Transverse colon (tissue), 4 donors: ENCODE measurements around the gene TSPAN9. TPM values are rescaled to one million over a fixed set of nuclear protein-coding genes. Genes with fewer than 3 reads are reported as not detected.

ENCODE experiments used
- DNase-seq: peaks from one replicate; pipeline ENCODE4 v3.0.0-alpha.2; 2019
- H3K27ac ChIP-seq, 4 donors: fragments of 200-600 bp; sonication (generic); 2 replicates each; pipeline ENCODE4 v1.5.1; 2016 to 2018; ENCODE audit warnings: inconsistent platforms in 4 of 4
- H3K27me3 ChIP-seq: fragments of 200-600 bp; sonication (generic); 2 replicates; pipeline ENCODE4 v1.5.1; 2017; ENCODE audit warnings: inconsistent platforms
- H3K36me3 ChIP-seq, 4 donors: fragments of 200-600 bp; sonication (generic); 2 replicates each; pipeline ENCODE4 v1.5.1; 2017 to 2019; ENCODE audit warnings: inconsistent platforms in 4 of 4
- H3K4me1 ChIP-seq, 4 donors: fragments of 200-600 bp; sonication (generic); 2 replicates each; pipeline ENCODE4 v1.5.1; 2017 to 2020; ENCODE audit warnings: inconsistent platforms in 4 of 4
- H3K4me3 ChIP-seq, 4 donors: fragments of 200-600 bp; sonication (generic); 1 replicate in 1 of 4; 2 replicates in 3 of 4; pipeline versions ENCODE4 v1.5.1 to v1.6.1; 2017 to 2019; ENCODE audit warnings: inconsistent platforms in 4 of 4
- H3K9me3 ChIP-seq, 2 donors: fragments of 200-600 bp; sonication (generic); 2 replicates each; pipeline ENCODE4 v1.5.1; 2017 to 2019; ENCODE audit warnings: inconsistent platforms in 2 of 2
- EP300 ChIP-seq: sonication (generic); formaldehyde crosslinking; IDR thresholded peaks from one replicate; pipeline ENCODE4 v1.6.1; 2017; ENCODE audit warnings: antibody characterized with exemption, low read depth
- POLR2A ChIP-seq: fragments of 450-650 bp; IDR thresholded peaks from one replicate; pipeline ENCODE4 v1.6.1; 2016; ENCODE audit warnings: antibody characterized with exemption, mild to moderate bottlenecking, moderate library complexity
- POLR2AphosphoS5 ChIP-seq, 3 donors: sonication (generic); formaldehyde crosslinking; IDR thresholded peaks; one replicate each; pipeline ENCODE4 v1.6.1; 2016; ENCODE audit warnings: antibody characterized with exemption in 3 of 3
- WGBS, 2 donors: methylation state at CpG; one replicate each; pipeline ENCODE4 v1.1.5; 2018; ENCODE audit warnings: low coverage in 1 of 2; 5-methylcytosine and 5-hydroxymethylcytosine counted together
- in situ Hi-C, 4 donors: fragments of 200-750 bp; cut with MboI; loops; one replicate each; pipeline versions ENCODE4 v1.15.0 to v1.15.1; 2017; ENCODE audit warnings: low sequenced_read_pairs in 3 of 4, low pct_ligation_motif_present in 1 of 4, low pct_unique_long_range_greater_than_20kb in 1 of 4
- intact Hi-C: fragments of 100-400 bp; cut with DNase I; formaldehyde crosslinking; loops from one replicate; pipeline ENCODE4 v1.15.1; 2023; ENCODE audit warnings: low total_unique reads
- total RNA-seq, 4 donors: library from RNA; depleted of rRNA; stranded (reverse); fragments of >200 nt; gene quantifications; one replicate each; pipeline ENCODE4 v1.1.0, GENCODE V29; 2016
- TF ChIP-seq, protein P1 (sequence below), 5 experiments: fragments of 200-600 bp in 3 of 5; fragments of 450-650 bp in 2 of 5; sonication (generic) in 3 of 5; IDR thresholded peaks; 1 replicate in 2 of 5; 2 replicates in 3 of 5; pipeline ENCODE4 v1.5.1; 2016 to 2017; ENCODE audit warnings: antibody characterized with exemption in 5 of 5, inconsistent platforms in 3 of 5, mild to moderate bottlenecking in 2 of 5, moderate library complexity in 1 of 5

The TSPAN9 gene
- total RNA-seq, 4 donors from 2014 or later, result 4.2 to 9.3 (median 6.1) TPM

DNA sequence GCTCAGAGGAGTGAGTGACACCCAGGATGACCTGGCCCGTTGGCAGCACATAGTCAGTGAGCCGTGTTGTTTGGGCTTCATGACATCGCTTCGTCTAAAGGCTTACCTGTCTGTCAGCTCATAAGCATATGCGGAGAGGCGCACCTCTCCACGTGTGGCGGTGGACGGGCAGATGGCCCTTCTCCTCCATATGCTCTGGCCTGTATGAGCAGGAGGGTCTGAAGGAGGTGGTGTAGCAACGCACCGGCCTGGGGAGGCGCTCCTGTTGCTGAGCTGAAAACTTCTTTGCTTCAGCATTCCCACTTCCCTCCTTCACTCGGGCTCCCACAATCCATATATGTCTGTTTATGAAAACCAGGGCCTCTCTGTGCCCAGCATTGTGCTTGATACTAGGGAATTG is 186.1 kb downstream of the TSPAN9 start:
- Histone ChIP-seq H3K27ac (no peak overlapping the region), H3K4me1 (peaks cover 0 to 10% (median 0%) of the 10 kb centered on the region in 4 donors), H3K27me3 (no peaks in the 10 kb centered on the region), H3K36me3 (no peaks in the 10 kb centered on the region), H3K4me3 (no peak overlapping the region), H3K9me3 (no peaks in the 10 kb centered on the region)
- DNase-seq, result no peak
- intact Hi-C loops, result no loop called here
- TF ChIP-seq EP300 (no peak), POLR2A (no peak)
- TF ChIP-seq, protein P1, sequence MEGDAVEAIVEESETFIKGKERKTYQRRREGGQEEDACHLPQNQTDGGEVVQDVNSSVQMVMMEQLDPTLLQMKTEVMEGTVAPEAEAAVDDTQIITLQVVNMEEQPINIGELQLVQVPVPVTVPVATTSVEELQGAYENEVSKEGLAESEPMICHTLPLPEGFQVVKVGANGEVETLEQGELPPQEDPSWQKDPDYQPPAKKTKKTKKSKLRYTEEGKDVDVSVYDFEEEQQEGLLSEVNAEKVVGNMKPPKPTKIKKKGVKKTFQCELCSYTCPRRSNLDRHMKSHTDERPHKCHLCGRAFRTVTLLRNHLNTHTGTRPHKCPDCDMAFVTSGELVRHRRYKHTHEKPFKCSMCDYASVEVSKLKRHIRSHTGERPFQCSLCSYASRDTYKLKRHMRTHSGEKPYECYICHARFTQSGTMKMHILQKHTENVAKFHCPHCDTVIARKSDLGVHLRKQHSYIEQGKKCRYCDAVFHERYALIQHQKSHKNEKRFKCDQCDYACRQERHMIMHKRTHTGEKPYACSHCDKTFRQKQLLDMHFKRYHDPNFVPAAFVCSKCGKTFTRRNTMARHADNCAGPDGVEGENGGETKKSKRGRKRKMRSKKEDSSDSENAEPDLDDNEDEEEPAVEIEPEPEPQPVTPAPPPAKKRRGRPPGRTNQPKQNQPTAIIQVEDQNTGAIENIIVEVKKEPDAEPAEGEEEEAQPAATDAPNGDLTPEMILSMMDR (IDR thresholded peaks at IDR 0.05), result no peak
- in situ Hi-C loops, result loop anchor here in 1 of 4 donors (25.0 kb wide), 1 partner anchor 126 kb away; no protein-coding TSS in a partner anchor
- WGBS, 2 donors, result 87 to 88% methylated on average over 3 to 13 of the region's 13 CpGs

DNA sequence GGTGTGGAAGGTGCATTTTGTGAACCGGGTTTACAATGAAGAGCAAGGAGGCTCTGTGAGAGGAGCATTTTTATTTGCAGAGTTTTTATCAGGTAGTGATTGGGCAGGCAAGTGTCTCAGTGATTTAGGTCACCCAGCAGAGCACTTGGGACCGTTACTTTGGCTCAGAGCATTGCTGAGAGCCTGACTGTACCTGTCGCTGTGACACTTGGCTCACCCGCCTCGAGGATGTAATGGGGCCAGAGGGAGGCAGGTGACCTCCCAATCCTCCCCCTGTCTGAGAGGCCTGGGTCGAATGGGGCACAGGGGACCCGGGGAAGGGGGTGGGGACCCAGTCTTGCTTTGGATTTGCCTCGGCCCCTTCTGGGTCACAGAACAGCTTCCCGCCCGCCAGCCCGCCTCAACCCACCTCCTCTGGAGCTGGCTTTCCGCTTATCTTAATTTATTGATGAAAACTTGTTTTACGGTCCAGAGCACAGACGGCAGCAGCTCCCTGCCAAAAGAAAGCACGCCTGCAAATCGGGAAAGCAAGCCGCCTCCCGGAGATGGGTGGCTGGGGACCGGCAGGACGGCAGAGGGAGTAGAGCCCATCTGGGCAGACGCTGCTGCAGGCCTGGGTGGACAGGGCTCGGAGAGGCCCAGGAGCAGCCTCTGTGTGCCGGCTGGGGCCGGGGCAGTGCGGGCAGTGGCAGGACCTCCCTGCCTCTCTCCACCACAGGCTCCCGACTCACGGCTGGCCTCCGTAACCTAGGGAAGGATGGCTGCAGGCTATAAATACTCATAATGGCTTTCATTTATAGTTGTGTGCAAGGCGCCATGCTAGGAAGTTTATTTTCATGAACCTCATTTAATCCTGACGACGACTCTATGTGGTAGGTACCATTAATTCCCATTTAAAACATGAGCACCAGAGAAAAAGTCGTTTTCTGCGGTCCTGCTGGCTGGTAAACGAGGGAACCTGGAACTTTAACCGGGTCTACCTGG is 187.1 kb downstream of the TSPAN9 start:
- TF ChIP-seq POLR2AphosphoS5 (IDR thresholded peaks at IDR 0.05) (no peak), EP300 (no peak), POLR2A (no peak)
- TF ChIP-seq, protein P1 (IDR thresholded peaks at IDR 0.05), result no peak
- intact Hi-C loops, result no loop called here

GRCh38 chr12:3265406-3265805 is 188.2 kb downstream of the TSPAN9 start:
- Histone ChIP-seq H3K27ac (no peak overlapping the region), H3K9me3 (no peaks in the 10 kb centered on the region), H3K36me3 (no peaks in the 10 kb centered on the region), H3K4me3 (no peak overlapping the region), H3K27me3 (no peaks in the 10 kb centered on the region), H3K4me1 (peaks cover 0 to 10% (median 0%) of the 10 kb centered on the region in 4 donors)
- no peak for DNase-seq
- intact Hi-C loops, result no loop called here
- TF ChIP-seq POLR2AphosphoS5 (IDR thresholded peaks at IDR 0.05) (no peak), EP300 (no peak), POLR2A (no peak)
- TF ChIP-seq, protein P1 (IDR thresholded peaks at IDR 0.05), result no peak
- 89% methylated on average over 8 of the region's 8 CpGs; no CpG with 5 or more reads in 1 of the 2 donors for WGBS, 2 donors
- in situ Hi-C loops, result loop anchor here in 1 of 4 donors (25.0 kb wide), 1 partner anchor 128 kb away; no protein-coding TSS in a partner anchor

More for the DNA sequence above, 187.1 kb downstream of the TSPAN9 start:
- Histone ChIP-seq H3K27ac (no peak overlapping the region), H3K36me3 (no peaks in the 10 kb centered on the region), H3K27me3 (no peaks in the 10 kb centered on the region), H3K4me1 (peaks cover 0 to 10% (median 0%) of the 10 kb centered on the region in 4 donors), H3K9me3 (no peaks in the 10 kb centered on the region), H3K4me3 (no peak overlapping the region)
- in situ Hi-C loops, result loop anchor here in 1 of 4 donors (25.0 kb wide), 1 partner anchor 127 kb away; no protein-coding TSS in a partner anchor
- no peak for DNase-seq
- 80 to 84% methylated on average over 1 to 35 of the region's 35 CpGs for WGBS, 2 donors

DNA sequence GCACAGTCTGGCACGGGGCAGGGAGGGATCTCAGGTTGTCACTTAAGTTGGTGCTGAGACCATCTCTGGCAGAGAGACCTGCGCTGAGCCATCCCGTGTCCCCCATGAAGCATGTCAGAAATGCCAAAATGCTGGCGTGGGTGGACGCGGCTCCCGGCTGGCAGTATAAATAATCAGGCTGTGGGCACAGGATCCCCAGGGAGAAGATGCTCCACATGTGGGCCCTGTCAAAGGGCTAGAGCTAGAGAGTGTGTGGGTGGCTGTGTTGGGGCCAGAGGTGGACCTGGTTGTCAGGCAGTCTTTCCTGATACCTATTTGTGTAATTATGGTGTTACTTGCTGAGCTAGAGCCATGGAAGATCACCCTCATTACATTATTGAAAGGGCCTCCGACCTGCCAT is 189.5 kb downstream of the TSPAN9 start:
- Histone ChIP-seq H3K27ac (no peak overlapping the region), H3K4me1 (peaks cover 0 to 8% (median 0%) of the 10 kb centered on the region in 4 donors), H3K27me3 (no peaks in the 10 kb centered on the region), H3K4me3 (no peak overlapping the region), H3K36me3 (no peaks in the 10 kb centered on the region), H3K9me3 (no peaks in the 10 kb centered on the region)
- in situ Hi-C loops, result loop anchor here in 1 of 4 donors (25.0 kb wide), 1 partner anchor 129 kb away; no protein-coding TSS in a partner anchor
- DNase-seq, result no peak
- TF ChIP-seq POLR2A (no peak), EP300 (no peak), POLR2AphosphoS5 (IDR thresholded peaks at IDR 0.05) (no peak)
- TF ChIP-seq, protein P1 (IDR thresholded peaks at IDR 0.05), result no peak
- 84% methylated on average over 8 of the region's 8 CpGs; no CpG with 5 or more reads in 1 of the 2 donors for WGBS, 2 donors
- intact Hi-C loops, result no loop called here
